ENCODE data around the gene XRN1.
"Not testable (repeated sequence)": the region's sequence is repeated elsewhere in the genome, so short reads cannot be mapped to it uniquely, and the experiment has no call there.

DNA sequence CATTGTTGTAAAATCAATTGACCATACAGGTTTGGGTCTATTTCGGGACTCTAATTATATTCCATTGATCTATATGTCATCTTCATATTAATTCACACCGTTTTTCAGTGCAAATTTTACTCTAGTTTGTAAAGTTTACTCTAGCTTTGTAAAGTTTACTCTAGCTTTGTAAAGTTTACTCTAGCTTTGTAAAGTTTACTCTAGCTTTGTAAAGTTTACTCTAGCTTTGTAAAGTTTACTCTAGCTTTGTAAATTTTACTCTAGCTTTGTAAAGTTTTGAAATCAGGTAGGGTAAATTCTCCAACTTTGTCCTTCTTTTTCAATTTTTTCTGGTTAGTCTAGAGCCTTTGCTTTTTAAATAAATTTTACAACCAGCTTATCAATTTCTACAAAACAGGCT is 84.4 kb downstream of the XRN1 start:
- TF ChIP-seq CTCF (conservative IDR thresholded peaks at IDR 0.05; ENCODE audit: low read length); EZH2phosphoT487 (IDR thresholded peaks at IDR 0.05; ENCODE audit: borderline replicate concordance): not testable (repeated sequence)

All from Loucy (cell line).